Activated T-helper 2 cell treated with anti-CD3 and anti-CD28 coated beads, Interferon-gamma antibody, Interleukin-2, Interleukin-4, amounts not matched to agents 10 μg/mL and 5 μg/mL and 100 μg/mL, durations not matched to agents 14 hours and 24 hours and 36 hours (primary cell): ENCODE data around the gene PDP2. TPM values are rescaled to one million over a fixed set of nuclear protein-coding genes. Genes with fewer than 3 reads are reported as not detected.
"Not testable (repeated sequence)": the region's sequence is repeated elsewhere in the genome, so short reads cannot be mapped to it uniquely, and the experiment has no call there.

ENCODE experiments used
- DNase-seq: peaks from one replicate; pipeline ENCODE4 v3.0.0; 2021; ENCODE audit warnings: low spot score
- H3K27ac Mint-ChIP-seq: one replicate; pipeline ENCODE4 v1.8.0; 2021; ENCODE audit warnings: mixed read lengths
- H3K27me3 Mint-ChIP-seq: one replicate; pipeline ENCODE4 v1.8.0; 2021; ENCODE audit warnings: low read depth, mixed read lengths
- H3K36me3 Mint-ChIP-seq: one replicate; pipeline ENCODE4 v1.8.0; 2021; ENCODE audit warnings: low read depth, mixed read lengths
- H3K4me1 Mint-ChIP-seq: one replicate; pipeline ENCODE4 v1.8.0; 2021; ENCODE audit warnings: low read depth, mixed read lengths
- H3K4me3 Mint-ChIP-seq: one replicate; pipeline ENCODE4 v1.8.0; 2021; ENCODE audit warnings: low read depth, mild to moderate bottlenecking, moderate library complexity, mixed read lengths
- H3K9me3 Mint-ChIP-seq: one replicate; pipeline ENCODE4 v1.8.0; 2021; ENCODE audit warnings: mixed read lengths
- intact Hi-C: fragments of 100-400 bp; cut with micrococcal nuclease; formaldehyde crosslinking; loops from one replicate; pipeline ENCODE4 v1.15.1; 2023
- total RNA-seq: library from RNA; stranded (reverse); gene quantifications from 2 replicates; pipeline ENCODE4 v1.2.3, GENCODE V29; 2022

PDP2 gene
- total RNA-seq, 1 donor from 2014 or later: 40.6 TPM

GRCh38 chr16:66858740-66859396, 21.4 kb upstream of the PDP2 start:
- no peaks in the 10 kb centered on the region for H3K4me1 Mint-ChIP-seq
- no peak overlapping the region for H3K4me3 Mint-ChIP-seq
- no peak for DNase-seq
- H3K36me3 Mint-ChIP-seq: no peaks in the 10 kb centered on the region
- intact Hi-C loops: no loop called here
- no peaks in the 10 kb centered on the region for H3K27me3 Mint-ChIP-seq
- H3K9me3 Mint-ChIP-seq: no peaks in the 10 kb centered on the region
- H3K27ac Mint-ChIP-seq: no peak overlapping the region

GRCh38 chr16:66859397-66860068, 20.8 kb upstream of the PDP2 start:
- Mint-ChIP-seq H3K36me3 (no peaks in the 10 kb centered on the region), H3K27ac (no peak overlapping the region), H3K27me3 (no peaks in the 10 kb centered on the region), H3K9me3 (no peaks in the 10 kb centered on the region), H3K4me1 (no peaks in the 10 kb centered on the region), H3K4me3 (no peak overlapping the region)
- DNase-seq: no peak
- intact Hi-C loops: no loop called here

- Mint-ChIP-seq H3K27ac (no peak overlapping the region), H3K4me1 (no peaks in the 10 kb centered on the region), H3K36me3 (no peaks in the 10 kb centered on the region), H3K9me3 (no peaks in the 10 kb centered on the region), H3K4me3 (no peak overlapping the region), H3K27me3 (no peaks in the 10 kb centered on the region)
- no peak for DNase-seq
- intact Hi-C loops: no loop called here
Observed at GRCh38 chr16:66862023-66862520, 18.2 kb upstream of the PDP2 start.

- H3K27ac Mint-ChIP-seq: no peak overlapping the region
- H3K27me3 Mint-ChIP-seq: no peaks in the 10 kb centered on the region
- H3K4me1 Mint-ChIP-seq: peaks cover 5% of the 10 kb centered on the region
- no peaks in the 10 kb centered on the region for H3K36me3 Mint-ChIP-seq
- no peak for DNase-seq
- H3K4me3 Mint-ChIP-seq: no peak overlapping the region
- intact Hi-C loops: no loop called here
- no peaks in the 10 kb centered on the region for H3K9me3 Mint-ChIP-seq
Observed at GRCh38 chr16:66863707-66864106, 16.6 kb upstream of the PDP2 start.

DNA sequence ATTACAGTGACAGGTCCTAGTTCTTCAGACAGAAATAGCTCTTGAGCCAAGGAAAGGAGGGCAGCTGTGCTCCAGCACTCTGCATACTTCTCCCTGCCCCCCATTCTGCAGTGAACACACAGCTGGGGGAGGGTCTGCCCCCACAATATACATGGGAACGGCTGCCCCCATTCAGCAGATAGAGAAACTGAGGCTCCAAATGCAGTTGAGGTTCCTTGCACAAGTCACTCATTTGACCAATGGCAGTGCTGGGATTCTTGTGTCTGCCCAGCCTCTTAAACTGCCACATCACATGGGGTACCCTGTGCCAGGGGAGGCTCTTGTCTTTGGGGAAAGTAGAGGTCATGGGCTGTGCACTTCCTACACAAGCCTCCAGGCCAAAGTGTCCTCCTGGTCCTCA, 10.9 kb upstream of the PDP2 start:
- H3K36me3 Mint-ChIP-seq: no peaks in the 10 kb centered on the region
- intact Hi-C loops: loop anchor here (5.0 kb wide), 2 partner anchors 127 to 142 kb away; no protein-coding TSS in a partner anchor
- H3K4me1 Mint-ChIP-seq: peaks cover 27% of the 10 kb centered on the region
- DNase-seq: no peak
- no peaks in the 10 kb centered on the region for H3K27me3 Mint-ChIP-seq
- no peaks in the 10 kb centered on the region for H3K9me3 Mint-ChIP-seq
- no peak overlapping the region for H3K4me3 Mint-ChIP-seq
- no peak overlapping the region for H3K27ac Mint-ChIP-seq

- not testable (repeated sequence) for H3K27ac Mint-ChIP-seq, DNase-seq
- H3K4me1 Mint-ChIP-seq: peaks cover 43% of the 10 kb centered on the region
Observed at GRCh38 chr16:66871363-66871762, 9.0 kb upstream of the PDP2 start.

DNA sequence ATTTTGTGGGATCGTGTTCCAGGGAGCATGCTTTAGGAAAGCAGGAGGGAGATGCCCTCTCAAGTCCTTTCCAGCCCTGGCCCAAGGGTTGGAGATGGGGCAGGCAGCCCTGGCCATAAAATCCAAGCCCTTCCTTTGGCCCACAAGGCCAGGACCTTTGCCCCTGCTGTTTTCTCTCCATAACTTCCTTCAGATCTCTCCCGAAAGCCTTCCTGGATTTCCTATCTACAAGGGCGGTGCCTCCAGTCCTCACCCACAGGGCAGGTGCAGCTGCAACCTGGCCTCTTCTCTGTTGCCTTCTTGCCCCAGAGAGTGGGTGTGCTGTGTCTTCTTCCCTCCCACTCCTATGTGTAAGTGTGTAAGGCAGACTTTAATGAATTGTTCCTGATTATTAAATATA, 8.5 kb upstream of the PDP2 start:
- Mint-ChIP-seq H3K27ac (no peak overlapping the region), H3K4me1 (peaks cover 43% of the 10 kb centered on the region), H3K27me3 (no peaks in the 10 kb centered on the region), H3K36me3 (no peaks in the 10 kb centered on the region), H3K4me3 (no peak overlapping the region), H3K9me3 (peaks cover 5% of the 10 kb centered on the region)
- no peak for DNase-seq
- intact Hi-C loops: loop anchor here (5.0 to 10.0 kb wide), 5 partner anchors 183 to 465 kb away; partner anchors contain the start of genes B3GNT9, FBXL8 and TRADD

More at GRCh38 chr16:66871363-66871762, 9.0 kb upstream of the PDP2 start:
- not testable (repeated sequence) for H3K36me3 Mint-ChIP-seq, H3K27me3 Mint-ChIP-seq, H3K4me3 Mint-ChIP-seq, H3K9me3 Mint-ChIP-seq
- intact Hi-C loops: loop anchor here (5.0 to 10.0 kb wide), 5 partner anchors 183 to 464 kb away; partner anchors contain the start of genes B3GNT9, FBXL8 and TRADD

GRCh38 chr16:66872559-66872942, 7.8 kb upstream of the PDP2 start:
- no peak for DNase-seq
- peak overlapping the region; percentile 82 for H3K4me3 Mint-ChIP-seq
- peaks cover 5% of the 10 kb centered on the region for H3K9me3 Mint-ChIP-seq
- no peaks in the 10 kb centered on the region for H3K27me3 Mint-ChIP-seq
- intact Hi-C loops: loop anchor here (5.0 to 10.0 kb wide), 5 partner anchors 182 to 465 kb away; partner anchors contain the start of genes B3GNT9, FBXL8 and TRADD
- peaks cover 43% of the 10 kb centered on the region for H3K4me1 Mint-ChIP-seq
- peak overlapping the region; percentile 92 for H3K27ac Mint-ChIP-seq
- no peaks in the 10 kb centered on the region for H3K36me3 Mint-ChIP-seq

GRCh38 chr16:66872943-66873684, 7.2 kb upstream of the PDP2 start:
- peak; percentile 93 for DNase-seq
- H3K36me3 Mint-ChIP-seq: no peaks in the 10 kb centered on the region
- H3K9me3 Mint-ChIP-seq: peaks cover 5% of the 10 kb centered on the region
- H3K27ac Mint-ChIP-seq: peak overlapping the region; percentile 92
- H3K27me3 Mint-ChIP-seq: no peaks in the 10 kb centered on the region
- intact Hi-C loops: loop anchor here (1.0 to 10.0 kb wide), 6 partner anchors 42 to 466 kb away; partner anchors contain the start of genes B3GNT9, FBXL8 and TRADD
- peaks cover 43% of the 10 kb centered on the region for H3K4me1 Mint-ChIP-seq
- peak overlapping the region; percentile 82 for H3K4me3 Mint-ChIP-seq

DNA sequence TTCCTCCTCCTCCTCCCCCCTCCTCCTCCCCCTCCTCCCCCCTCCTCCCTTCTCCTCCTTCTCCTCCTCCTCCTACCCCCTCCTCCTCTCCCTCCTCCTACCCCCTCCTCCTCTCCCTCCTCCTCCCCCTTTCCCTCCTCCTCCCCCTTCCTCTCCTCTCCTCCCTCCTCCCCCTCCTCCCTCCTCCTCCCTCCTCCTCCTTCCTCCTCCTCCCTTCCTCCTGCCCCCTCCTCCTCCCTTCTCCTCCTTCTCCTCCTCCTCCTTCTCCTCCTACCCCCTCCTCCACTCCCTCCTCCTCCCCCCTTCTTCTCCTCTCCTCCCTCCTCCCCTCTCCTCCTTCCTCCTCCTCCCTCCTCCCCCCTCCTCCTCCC, 6.6 kb upstream of the PDP2 start:
- Mint-ChIP-seq H3K4me1 (peaks cover 48% of the 10 kb centered on the region), H3K27ac (peak overlapping the region; percentile 96), H3K4me3 (no peak overlapping the region), H3K36me3 (no peaks in the 10 kb centered on the region), H3K27me3 (no peaks in the 10 kb centered on the region), H3K9me3 (peaks cover 5% of the 10 kb centered on the region)
- no peak for DNase-seq
- intact Hi-C loops: loop anchor here (1.0 to 10.0 kb wide), 6 partner anchors 42 to 466 kb away; partner anchors contain the start of genes B3GNT9, FBXL8 and TRADD

- H3K9me3 Mint-ChIP-seq: peaks cover 5% of the 10 kb centered on the region
- H3K27me3 Mint-ChIP-seq: no peaks in the 10 kb centered on the region
- peak overlapping the region; percentile 52 for H3K4me3 Mint-ChIP-seq
- H3K36me3 Mint-ChIP-seq: no peaks in the 10 kb centered on the region
- intact Hi-C loops: loop anchor here (5.0 to 10.0 kb wide), 5 partner anchors 181 to 467 kb away; partner anchors contain the start of genes B3GNT9, FBXL8 and TRADD
- H3K27ac Mint-ChIP-seq: peak overlapping the region; percentile 96
- H3K4me1 Mint-ChIP-seq: peaks cover 49% of the 10 kb centered on the region
- DNase-seq: no peak
Observed at GRCh38 chr16:66874079-66874775, 6.1 kb upstream of the PDP2 start.

GRCh38 chr16:66878067-66878466, 2.2 kb upstream of the PDP2 start:
- no peaks in the 10 kb centered on the region for H3K27me3 Mint-ChIP-seq
- peaks cover 3% of the 10 kb centered on the region for H3K36me3 Mint-ChIP-seq
- H3K4me1 Mint-ChIP-seq: peaks cover 48% of the 10 kb centered on the region
- peak overlapping the region; percentile 81 for H3K27ac Mint-ChIP-seq
- peaks cover 5% of the 10 kb centered on the region for H3K9me3 Mint-ChIP-seq
- peak overlapping the region; percentile 57 for H3K4me3 Mint-ChIP-seq
- DNase-seq: no peak
- intact Hi-C loops: loop anchor here (10.0 kb wide), 3 partner anchors 177 to 353 kb away; partner anchors contain the start of genes B3GNT9, FBXL8 and TRADD
